HepG2 (cell line): Measurements from ENCODE around the gene PPP2R1B. TPM values are rescaled to one million over a fixed set of nuclear protein-coding genes. Genes with fewer than 3 reads are reported as not detected.

Experiments used
- DBP ChIP-seq: sonication (generic); formaldehyde crosslinking; IDR thresholded peaks from 2 replicates; pipeline ENCODE4 v1.4.0; 2020; ENCODE audit warnings: missing genetic modification reagents; ENCODE audit errors: not compliant biosample characterization
- EEA1 ChIP-seq: sonication (generic); formaldehyde crosslinking; IDR thresholded peaks from 2 replicates; pipeline ENCODE4 v1.5.1; 2020; ENCODE audit warnings: mild to moderate bottlenecking, missing genetic modification reagents, borderline replicate concordance
- GATA4 ChIP-seq: sonication (generic); IDR thresholded peaks from 2 replicates; pipeline ENCODE4 v1.6.1; 2016; ENCODE audit warnings: antibody characterized with exemption, low read depth, borderline replicate concordance
- HHEX ChIP-seq: IDR thresholded peaks from 2 replicates; pipeline ENCODE4 v1.6.1; 2016; ENCODE audit warnings: control low read depth
- MTA1 ChIP-seq: sonication (generic); formaldehyde crosslinking; IDR thresholded peaks from 2 replicates; pipeline ENCODE4 v1.4.0; 2020; ENCODE audit warnings: missing genetic modification reagents, mild to moderate bottlenecking, borderline replicate concordance
- NFYC ChIP-seq: IDR thresholded peaks from 2 replicates; pipeline ENCODE4 v1.6.1; 2016; ENCODE audit warnings: missing genetic modification reagents, missing compliant biosample characterization
- RORA ChIP-seq: sonication (generic); formaldehyde crosslinking; IDR thresholded peaks from 2 replicates; pipeline ENCODE4 v1.5.0; 2020; ENCODE audit warnings: mild to moderate bottlenecking, missing genetic modification reagents, moderate library complexity
- SMYD3 ChIP-seq: sonication (generic); formaldehyde crosslinking; IDR thresholded peaks from 2 replicates; pipeline ENCODE4 v1.8.1; 2023; ENCODE audit warnings: mild to moderate bottlenecking, missing genetic modification reagents
- SRF ChIP-seq: IDR thresholded peaks from 2 replicates; pipeline ENCODE4 v1.6.1; 2011; ENCODE audit warnings: mild to moderate bottlenecking, low read depth, low read length, moderate library complexity
- ZFP36L2 ChIP-seq: sonication (generic); formaldehyde crosslinking; IDR thresholded peaks from 2 replicates; pipeline ENCODE4 v1.4.0; 2020; ENCODE audit warnings: missing genetic modification reagents
- ZHX2 ChIP-seq, 2 experiments: sonication (generic) in 1 of 2; formaldehyde crosslinking in 1 of 2; IDR thresholded peaks; 2 replicates each; pipeline versions ENCODE4 v1.6.1 to v1.9.0; 2014 to 2022; ENCODE audit warnings: antibody characterized with exemption in 1 of 2, borderline replicate concordance in 1 of 2, inconsistent platforms in 1 of 2, low read depth in 1 of 2, missing genetic modification reagents in 1 of 2
- ZNF431 ChIP-seq: sonication (generic); formaldehyde crosslinking; IDR thresholded peaks from 2 replicates; pipeline ENCODE4 v1.9.0; 2022; ENCODE audit warnings: missing genetic modification reagents, low read depth, mild to moderate bottlenecking, borderline replicate concordance
- ZNF782 ChIP-seq: sonication (generic); formaldehyde crosslinking; IDR thresholded peaks from 2 replicates; pipeline ENCODE4 v1.4.0; 2020; ENCODE audit warnings: missing genetic modification reagents, mild to moderate bottlenecking, borderline replicate concordance
- polyA plus RNA-seq, 8 experiments: library from polyadenylated mRNA; depleted of rRNA in 3 of 8; stranded (reverse) in 7 of 8; unstranded in 1 of 8; fragments of >200 nt; fragmentation: Illumina TruSeq in 4 of 8; extraction: Trizol in 4 of 8; gene quantifications; 2 replicates each; pipeline versions ENCODE4 v1.2.1 to v1.2.3, GENCODE V29; 2011 to 2016; ENCODE audit warnings: low read depth in 4 of 8, missing spikeins in 1 of 8, mixed read lengths in 1 of 8; ENCODE audit not compliant: insufficient read depth in 1 of 8
- total RNA-seq, 5 experiments: library from RNA; depleted of rRNA; stranded (reverse); fragments of >200 nt; fragmentation: Illumina TruSeq; extraction: Trizol; gene quantifications; 2 replicates each; pipeline ENCODE4 v1.2.3, GENCODE V29; 2016; ENCODE audit warnings: low read depth in 1 of 5
- TF ChIP-seq, protein P1 (sequence below): sonication (generic); formaldehyde crosslinking; IDR thresholded peaks from 2 replicates; pipeline ENCODE4 v1.4.0; 2020; ENCODE audit warnings: missing genetic modification reagents, mild to moderate bottlenecking, borderline replicate concordance
- TF ChIP-seq, protein P2 (sequence below): IDR thresholded peaks from 2 replicates; pipeline ENCODE4 v1.6.1; 2018; ENCODE audit warnings: missing genetic modification reagents
- TF ChIP-seq, protein P3 (sequence below): sonication (generic); formaldehyde crosslinking; IDR thresholded peaks from 2 replicates; pipeline ENCODE4 v1.4.0; 2020; ENCODE audit warnings: missing genetic modification reagents

The PPP2R1B gene
- total and polyA plus RNA-seq, 2 of the 13 experiments (the other 11 are each of a cell fraction or from before 2014, with no cell fraction given): 22.1 to 56.8 TPM

- TF ChIP-seq, protein P1, sequence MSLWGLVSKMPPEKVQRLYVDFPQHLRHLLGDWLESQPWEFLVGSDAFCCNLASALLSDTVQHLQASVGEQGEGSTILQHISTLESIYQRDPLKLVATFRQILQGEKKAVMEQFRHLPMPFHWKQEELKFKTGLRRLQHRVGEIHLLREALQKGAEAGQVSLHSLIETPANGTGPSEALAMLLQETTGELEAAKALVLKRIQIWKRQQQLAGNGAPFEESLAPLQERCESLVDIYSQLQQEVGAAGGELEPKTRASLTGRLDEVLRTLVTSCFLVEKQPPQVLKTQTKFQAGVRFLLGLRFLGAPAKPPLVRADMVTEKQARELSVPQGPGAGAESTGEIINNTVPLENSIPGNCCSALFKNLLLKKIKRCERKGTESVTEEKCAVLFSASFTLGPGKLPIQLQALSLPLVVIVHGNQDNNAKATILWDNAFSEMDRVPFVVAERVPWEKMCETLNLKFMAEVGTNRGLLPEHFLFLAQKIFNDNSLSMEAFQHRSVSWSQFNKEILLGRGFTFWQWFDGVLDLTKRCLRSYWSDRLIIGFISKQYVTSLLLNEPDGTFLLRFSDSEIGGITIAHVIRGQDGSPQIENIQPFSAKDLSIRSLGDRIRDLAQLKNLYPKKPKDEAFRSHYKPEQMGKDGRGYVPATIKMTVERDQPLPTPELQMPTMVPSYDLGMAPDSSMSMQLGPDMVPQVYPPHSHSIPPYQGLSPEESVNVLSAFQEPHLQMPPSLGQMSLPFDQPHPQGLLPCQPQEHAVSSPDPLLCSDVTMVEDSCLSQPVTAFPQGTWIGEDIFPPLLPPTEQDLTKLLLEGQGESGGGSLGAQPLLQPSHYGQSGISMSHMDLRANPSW (CRISPR knock-in tag): peak; percentile 97; the same call in 1 of the 2 replicates
- TF ChIP-seq ZNF782 (CRISPR knock-in tag): no peak; the same call in 1 of the 2 replicates
- TF ChIP-seq GATA4: no peak
- no peak for TF ChIP-seq DBP (CRISPR knock-in tag)
- no peak for TF ChIP-seq NFYC (CRISPR knock-in tag)
- TF ChIP-seq SRF: no peak
- TF ChIP-seq ZFP36L2 (CRISPR knock-in tag): no peak
- peak; percentile 69; the same call in 1 of the 2 replicates for TF ChIP-seq HHEX
- TF ChIP-seq MTA1 (CRISPR knock-in tag): peak; percentile 94
- no peak; the same call in 1 of the 2 replicates for TF ChIP-seq ZNF431 (CRISPR knock-in tag)
- TF ChIP-seq, protein P2, sequence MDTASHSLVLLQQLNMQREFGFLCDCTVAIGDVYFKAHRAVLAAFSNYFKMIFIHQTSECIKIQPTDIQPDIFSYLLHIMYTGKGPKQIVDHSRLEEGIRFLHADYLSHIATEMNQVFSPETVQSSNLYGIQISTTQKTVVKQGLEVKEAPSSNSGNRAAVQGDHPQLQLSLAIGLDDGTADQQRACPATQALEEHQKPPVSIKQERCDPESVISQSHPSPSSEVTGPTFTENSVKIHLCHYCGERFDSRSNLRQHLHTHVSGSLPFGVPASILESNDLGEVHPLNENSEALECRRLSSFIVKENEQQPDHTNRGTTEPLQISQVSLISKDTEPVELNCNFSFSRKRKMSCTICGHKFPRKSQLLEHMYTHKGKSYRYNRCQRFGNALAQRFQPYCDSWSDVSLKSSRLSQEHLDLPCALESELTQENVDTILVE (CRISPR knock-in tag): no peak; the same call in 1 of the 2 replicates
- no peak for TF ChIP-seq RORA (CRISPR knock-in tag)
- no peak for TF ChIP-seq EEA1 (CRISPR knock-in tag)
- TF ChIP-seq ZHX2 (IDR thresholded peaks at IDR 0.05; ENCODE audit: low read depth): 0 out of 2 replicates have a peak, but pooled peaks have one; percentile 49
- TF ChIP-seq ZHX2 (CRISPR knock-in tag; IDR thresholded peaks at IDR 0.05; ENCODE audit: borderline replicate concordance): no peak
- TF ChIP-seq SMYD3: no peak
- TF ChIP-seq, protein P3, sequence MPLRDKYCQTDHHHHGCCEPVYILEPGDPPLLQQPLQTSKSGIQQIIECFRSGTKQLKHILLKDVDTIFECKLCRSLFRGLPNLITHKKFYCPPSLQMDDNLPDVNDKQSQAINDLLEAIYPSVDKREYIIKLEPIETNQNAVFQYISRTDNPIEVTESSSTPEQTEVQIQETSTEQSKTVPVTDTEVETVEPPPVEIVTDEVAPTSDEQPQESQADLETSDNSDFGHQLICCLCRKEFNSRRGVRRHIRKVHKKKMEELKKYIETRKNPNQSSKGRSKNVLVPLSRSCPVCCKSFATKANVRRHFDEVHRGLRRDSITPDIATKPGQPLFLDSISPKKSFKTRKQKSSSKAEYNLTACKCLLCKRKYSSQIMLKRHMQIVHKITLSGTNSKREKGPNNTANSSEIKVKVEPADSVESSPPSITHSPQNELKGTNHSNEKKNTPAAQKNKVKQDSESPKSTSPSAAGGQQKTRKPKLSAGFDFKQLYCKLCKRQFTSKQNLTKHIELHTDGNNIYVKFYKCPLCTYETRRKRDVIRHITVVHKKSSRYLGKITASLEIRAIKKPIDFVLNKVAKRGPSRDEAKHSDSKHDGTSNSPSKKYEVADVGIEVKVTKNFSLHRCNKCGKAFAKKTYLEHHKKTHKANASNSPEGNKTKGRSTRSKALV: no peak
These were observed 39.9 kb downstream of the PPP2R1B start (continued) for GRCh38 chr11:111726301-111726713.
